HG02852 (cell line): Measurements from ENCODE around the gene CNOT6L.
"Not testable (repeated sequence)": the region's sequence is repeated elsewhere in the genome, so short reads cannot be mapped to it uniquely, and the experiment has no call there.

Experiments
- ATAC-seq: cut with Tn5 transposase; IDR thresholded peaks from one replicate; pipeline ENCODE4 v1.9.1; 2021; ENCODE audit warnings: mild to moderate bottlenecking, moderate library complexity; ENCODE audit not compliant: unreplicated experiment

Gene CNOT6L

GRCh38 chr4:77818602-77819403 is at the start of gene CNOT6L:
CNOT6L (minus strand) TSS chr4:77819368; CDS start chr4:77819308, 60 bp downstream.
- ATAC-seq: peak; percentile 22

- ATAC-seq: no peak
Measured at GRCh38 chr4:77865259-77865658, 46.1 kb upstream of the CNOT6L start.

GRCh38 chr4:77863341-77863740 is 44.2 kb upstream of the CNOT6L start:
- not testable (repeated sequence) for ATAC-seq

- peak; percentile 84 for ATAC-seq
Measured at GRCh38 chr4:77862478-77863216, 43.5 kb upstream of the CNOT6L start, which contains the start of gene MRPL1. MRPL1 (plus strand) TSS chr4:77862830; CDS start chr4:77862849, 19 bp downstream.

- no peak for ATAC-seq
Measured at GRCh38 chr4:77861495-77861894, 42.3 kb upstream of the CNOT6L start.

GRCh38 chr4:77859256-77859655 is 40.1 kb upstream of the CNOT6L start:
- ATAC-seq: no peak

- no peak for ATAC-seq
Measured at GRCh38 chr4:77856152-77856551, 37.0 kb upstream of the CNOT6L start.

GRCh38 chr4:77854431-77855111 is 35.4 kb upstream of the CNOT6L start:
- no peak for ATAC-seq

- peak; percentile 99 for ATAC-seq
Measured at GRCh38 chr4:77852892-77853495, 33.8 kb upstream of the CNOT6L start.

GRCh38 chr4:77849278-77849965 is 30.3 kb upstream of the CNOT6L start:
- ATAC-seq: no peak

GRCh38 chr4:77848508-77848907 is 29.3 kb upstream of the CNOT6L start:
- no peak for ATAC-seq

- no peak for ATAC-seq
Measured at GRCh38 chr4:77845929-77846328, 26.8 kb upstream of the CNOT6L start.

GRCh38 chr4:77845400-77845799 is 26.2 kb upstream of the CNOT6L start:
- no peak for ATAC-seq

- no peak for ATAC-seq
Measured at GRCh38 chr4:77844363-77844762, 25.2 kb upstream of the CNOT6L start.

- no peak for ATAC-seq
Measured at GRCh38 chr4:77843628-77844027, 24.5 kb upstream of the CNOT6L start.

- no peak for ATAC-seq
Measured at GRCh38 chr4:77834403-77834802, 15.2 kb upstream of the CNOT6L start.

GRCh38 chr4:77833126-77833724 is 14.1 kb upstream of the CNOT6L start:
- ATAC-seq: no peak

- ATAC-seq: peak; percentile 82
Measured at GRCh38 chr4:77827343-77827742, 8.2 kb upstream of the CNOT6L start.

- ATAC-seq: no peak
Measured at GRCh38 chr4:77826275-77826674, 7.1 kb upstream of the CNOT6L start.

- ATAC-seq: no peak
Measured at GRCh38 chr4:77821775-77822174, 2.6 kb upstream of the CNOT6L start.
